OCI-LY3 (cell line): Measurements from ENCODE around the gene CYP46A1.

Experiments
- EZH2phosphoT487 ChIP-seq: fragments of 200-600 bp; shearing (Covaris generic); IDR thresholded peaks from 2 replicates; pipeline ENCODE4 v1.6.1; 2018; ENCODE audit warnings: antibody characterized with exemption, mixed run types, low read depth
- TF ChIP-seq, protein P1 (sequence below): fragments of 200-600, 300-600 bp; sonication (generic); IDR thresholded peaks from 2 replicates; pipeline ENCODE4 v1.5.1; 2014; ENCODE audit warnings: antibody characterized with exemption, low read length, low read depth

DNA sequence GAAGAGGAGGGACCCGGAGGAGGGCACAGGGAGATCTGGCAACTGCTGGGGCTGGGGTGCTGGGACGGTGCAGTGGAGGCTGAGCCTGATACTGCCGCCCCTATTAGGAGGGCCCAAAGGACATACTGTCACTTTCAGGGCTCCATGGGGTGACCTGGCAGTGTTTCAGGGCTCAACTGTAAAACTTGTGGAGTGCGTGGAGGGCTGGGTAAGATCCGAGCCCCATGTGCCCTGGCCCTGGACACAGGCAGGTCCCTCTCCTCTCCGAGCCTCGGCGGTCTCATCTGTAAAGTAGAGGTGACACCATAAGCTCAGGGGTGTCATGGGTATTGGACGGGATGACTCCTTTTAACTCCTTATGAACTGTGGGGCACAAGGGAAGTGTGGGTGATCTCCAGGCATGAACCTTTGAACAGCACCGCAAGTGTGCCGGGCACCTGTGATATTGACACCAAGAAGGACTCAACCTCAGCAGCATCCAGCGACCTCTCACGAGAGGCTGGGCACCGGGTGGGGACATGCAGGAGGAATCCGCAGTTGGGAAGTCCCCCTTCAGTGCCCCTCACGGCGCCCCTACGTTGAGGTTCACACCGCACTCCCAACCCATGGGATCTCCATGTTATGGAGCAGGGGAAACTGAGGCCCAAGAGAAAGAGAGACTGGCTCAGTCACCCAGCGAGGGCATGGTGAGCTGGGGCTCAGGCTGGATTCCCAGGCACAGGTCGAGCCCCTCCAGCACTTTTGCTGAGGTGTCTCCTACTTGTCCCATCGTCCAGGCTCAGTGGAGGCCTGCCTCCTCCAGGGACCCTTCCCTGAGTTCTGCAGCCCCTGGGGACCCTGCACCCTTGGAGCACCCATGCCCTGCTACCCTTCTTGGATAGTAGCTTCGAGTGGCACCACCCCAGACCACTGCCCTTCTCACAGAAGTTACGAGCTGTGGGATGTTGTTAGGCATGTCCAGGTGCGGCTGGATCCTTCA, 58.7 kb downstream of the CYP46A1 start:
- TF ChIP-seq, protein P1, sequence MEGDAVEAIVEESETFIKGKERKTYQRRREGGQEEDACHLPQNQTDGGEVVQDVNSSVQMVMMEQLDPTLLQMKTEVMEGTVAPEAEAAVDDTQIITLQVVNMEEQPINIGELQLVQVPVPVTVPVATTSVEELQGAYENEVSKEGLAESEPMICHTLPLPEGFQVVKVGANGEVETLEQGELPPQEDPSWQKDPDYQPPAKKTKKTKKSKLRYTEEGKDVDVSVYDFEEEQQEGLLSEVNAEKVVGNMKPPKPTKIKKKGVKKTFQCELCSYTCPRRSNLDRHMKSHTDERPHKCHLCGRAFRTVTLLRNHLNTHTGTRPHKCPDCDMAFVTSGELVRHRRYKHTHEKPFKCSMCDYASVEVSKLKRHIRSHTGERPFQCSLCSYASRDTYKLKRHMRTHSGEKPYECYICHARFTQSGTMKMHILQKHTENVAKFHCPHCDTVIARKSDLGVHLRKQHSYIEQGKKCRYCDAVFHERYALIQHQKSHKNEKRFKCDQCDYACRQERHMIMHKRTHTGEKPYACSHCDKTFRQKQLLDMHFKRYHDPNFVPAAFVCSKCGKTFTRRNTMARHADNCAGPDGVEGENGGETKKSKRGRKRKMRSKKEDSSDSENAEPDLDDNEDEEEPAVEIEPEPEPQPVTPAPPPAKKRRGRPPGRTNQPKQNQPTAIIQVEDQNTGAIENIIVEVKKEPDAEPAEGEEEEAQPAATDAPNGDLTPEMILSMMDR, result no peak
- no peak for TF ChIP-seq EZH2phosphoT487
